RPMI8226 (cell line): Measurements from ENCODE around the gene MXD3.

ENCODE experiments used
- DNase-seq: peaks from one replicate; pipeline ENCODE4 v3.0.0-alpha.2; 2015

MXD3 gene

GRCh38 chr5:177302354-177303110 lies 9.2 kb downstream of the MXD3 start:
- DNase-seq: peak; percentile 55

- peak; percentile 87 for DNase-seq
These were observed 10.1 kb downstream of the MXD3 start for GRCh38 chr5:177301503-177302165.

GRCh38 chr5:177300951-177301350 lies 10.7 kb downstream of the MXD3 start:
- no peak for DNase-seq

- DNase-seq: peak; percentile 85
These were observed 11.3 kb downstream of the MXD3 start for GRCh38 chr5:177300236-177300880.

GRCh38 chr5:177299697-177300096 lies 12.0 kb downstream of the MXD3 start:
- no peak for DNase-seq

GRCh38 chr5:177297922-177298321 lies 13.8 kb downstream of the MXD3 start:
- DNase-seq: no peak

GRCh38 chr5:177296581-177296980 lies 15.1 kb downstream of the MXD3 start:
- no peak for DNase-seq

GRCh38 chr5:177295924-177296323 lies 15.8 kb downstream of the MXD3 start:
- DNase-seq: no peak

GRCh38 chr5:177294632-177295031 lies 17.1 kb downstream of the MXD3 start:
- DNase-seq: no peak

- no peak for DNase-seq
These were observed 17.7 kb downstream of the MXD3 start for GRCh38 chr5:177293819-177294581.

GRCh38 chr5:177291735-177292134 lies 20.0 kb downstream of the MXD3 start:
- no peak for DNase-seq

GRCh38 chr5:177290816-177291596 lies 20.7 kb downstream of the MXD3 start:
- DNase-seq: peak; percentile 46

- no peak for DNase-seq
These were observed 23.5 kb downstream of the MXD3 start for GRCh38 chr5:177288191-177288590.

- no peak for DNase-seq
These were observed 34.8 kb downstream of the MXD3 start for GRCh38 chr5:177276886-177277285.

GRCh38 chr5:177275883-177276282 lies 35.8 kb downstream of the MXD3 start:
- no peak for DNase-seq

- no peak for DNase-seq
These were observed 40.6 kb downstream of the MXD3 start for GRCh38 chr5:177271113-177271512.

GRCh38 chr5:177270653-177271052 lies 41.0 kb downstream of the MXD3 start:
- DNase-seq: no peak

GRCh38 chr5:177269976-177270375 lies 41.7 kb downstream of the MXD3 start:
- no peak for DNase-seq

GRCh38 chr5:177269232-177269895 lies 42.3 kb downstream of the MXD3 start:
- DNase-seq: no peak

GRCh38 chr5:177265395-177265794 lies 46.3 kb downstream of the MXD3 start:
- no peak for DNase-seq

GRCh38 chr5:177264178-177264577 lies 47.5 kb downstream of the MXD3 start:
- DNase-seq: no peak

- no peak for DNase-seq
These were observed 50.2 kb downstream of the MXD3 start for GRCh38 chr5:177261510-177261909.
